GDM1 (cell line): Measurements from ENCODE around the gene PFN1.

Experiments
- DNase-seq: peaks from one replicate; lab custom pipeline; 2025; lab: John Stamatoyannopoulos, UW

The PFN1 gene

GRCh38 chr17:4967539-4968485 is 19.5 kb upstream of the PFN1 start, which contains the start of gene SPAG7:
TSS of gene SPAG7 (minus strand) at chr17:4967817. CDS start at chr17:4967804, 13 bp downstream.
- DNase-seq = peak; percentile 95

- peak; percentile 99 for DNase-seq
Observed at GRCh38 chr17:4966844-4967538, 18.7 kb upstream of the PFN1 start.

GRCh38 chr17:4965311-4965986 is 17.1 kb upstream of the PFN1 start:
- no peak for DNase-seq

- no peak for DNase-seq
Observed at GRCh38 chr17:4960279-4960922, 12.1 kb upstream of the PFN1 start.

GRCh38 chr17:4959261-4959965 is 11.1 kb upstream of the PFN1 start:
- no peak for DNase-seq

GRCh38 chr17:4958102-4958501 is 9.8 kb upstream of the PFN1 start:
- DNase-seq = no peak

- DNase-seq = no peak
Observed at GRCh38 chr17:4956493-4957061, 8.2 kb upstream of the PFN1 start.

- DNase-seq = no peak
Observed at GRCh38 chr17:4955091-4955490, 6.8 kb upstream of the PFN1 start.

GRCh38 chr17:4953451-4953961 is 5.2 kb upstream of the PFN1 start:
- no peak for DNase-seq

- DNase-seq = no peak
Observed at GRCh38 chr17:4951486-4951885, 3.2 kb upstream of the PFN1 start.

- DNase-seq = no peak
Observed at GRCh38 chr17:4950746-4951204, 2.4 kb upstream of the PFN1 start, which contains the start of gene ENO3. TSS of gene ENO3 (plus strand) at chr17:4951119. CDS start at chr17:4951830, 711 bp downstream.

GRCh38 chr17:4950075-4950745 is 1.9 kb upstream of the PFN1 start:
- DNase-seq = no peak

GRCh38 chr17:4949321-4950074 is 1.2 kb upstream of the PFN1 start:
- peak; percentile 40 for DNase-seq

- peak; percentile 90 for DNase-seq
Observed at GRCh38 chr17:4948931-4949320, 596 bp upstream of the PFN1 start.

GRCh38 chr17:4947411-4948165 is 742 bp downstream of the PFN1 start:
- DNase-seq = peak; percentile 43

- DNase-seq = peak; percentile 31
Observed at GRCh38 chr17:4947010-4947410, 1.3 kb downstream of the PFN1 start.

- DNase-seq = no peak
Observed at GRCh38 chr17:4946312-4946976, 1.9 kb downstream of the PFN1 start.

- no peak for DNase-seq
Observed at GRCh38 chr17:4945944-4946280, 2.4 kb downstream of the PFN1 start.
